HepG2 (cell line): Measurements from ENCODE around the gene RREB1. TPM values are rescaled to one million over a fixed set of nuclear protein-coding genes. Genes with fewer than 3 reads are reported as not detected.

ENCODE experiments used
- IKZF4 ChIP-seq: sonication (generic); formaldehyde crosslinking; IDR thresholded peaks from 2 replicates; pipeline ENCODE4 v1.5.1; 2020; ENCODE audit warnings: borderline replicate concordance, mild to moderate bottlenecking, low read depth, missing genetic modification reagents; ENCODE audit errors: not compliant biosample characterization
- JUNB ChIP-seq: sonication (generic); formaldehyde crosslinking; IDR thresholded peaks from 2 replicates; pipeline ENCODE4 v1.8.0; 2022; ENCODE audit warnings: missing genetic modification reagents, mild to moderate bottlenecking, borderline replicate concordance
- JUND ChIP-seq: sonication (generic); formaldehyde crosslinking; IDR thresholded peaks from 2 replicates; pipeline ENCODE4 v1.8.0; 2022; ENCODE audit warnings: mild to moderate bottlenecking, missing genetic modification reagents
- MEIS2 ChIP-seq: sonication (generic); formaldehyde crosslinking; IDR thresholded peaks from 2 replicates; pipeline ENCODE4 v1.9.0; 2021; ENCODE audit warnings: mild to moderate bottlenecking, missing genetic modification reagents
- MIER3 ChIP-seq: IDR thresholded peaks from 2 replicates; pipeline ENCODE4 v1.6.1; 2016; ENCODE audit warnings: missing compliant biosample characterization, borderline replicate concordance
- MTF1 ChIP-seq: sonication (generic); formaldehyde crosslinking; IDR thresholded peaks from 2 replicates; pipeline ENCODE4 v1.5.0; 2020; ENCODE audit warnings: missing genetic modification reagents
- RARG ChIP-seq: sonication (generic); formaldehyde crosslinking; IDR thresholded peaks from 2 replicates; pipeline ENCODE4 v1.4.0; 2020; ENCODE audit warnings: low read depth, mild to moderate bottlenecking, missing genetic modification reagents
- SMAD3 ChIP-seq: sonication (generic); formaldehyde crosslinking; IDR thresholded peaks from 2 replicates; pipeline ENCODE4 v1.4.0; 2020; ENCODE audit warnings: missing genetic modification reagents
- ZNF121 ChIP-seq: sonication (generic); formaldehyde crosslinking; IDR thresholded peaks from 2 replicates; pipeline ENCODE4 v1.5.0; 2020; ENCODE audit warnings: mild to moderate bottlenecking, missing genetic modification reagents
- ZNF136 ChIP-seq: sonication (generic); formaldehyde crosslinking; IDR thresholded peaks from 2 replicates; pipeline ENCODE4 v1.8.1; 2022; ENCODE audit warnings: low read depth, mild to moderate bottlenecking, moderate library complexity, missing genetic modification reagents
- ZNF24 ChIP-seq: fragments of 450-650 bp; IDR thresholded peaks from 2 replicates; pipeline ENCODE4 v1.6.1; 2017; ENCODE audit warnings: antibody characterized with exemption, mild to moderate bottlenecking
- ZNF331 ChIP-seq: sonication (generic); formaldehyde crosslinking; IDR thresholded peaks from 2 replicates; pipeline ENCODE4 v1.4.0; 2020; ENCODE audit warnings: missing genetic modification reagents
- ZSCAN21 ChIP-seq: sonication (generic); formaldehyde crosslinking; IDR thresholded peaks from 2 replicates; pipeline ENCODE4 v1.8.0; 2022; ENCODE audit warnings: mild to moderate bottlenecking, missing genetic modification reagents, moderate library complexity, borderline replicate concordance
- polyA plus RNA-seq, 8 experiments: library from polyadenylated mRNA; depleted of rRNA in 3 of 8; stranded (reverse) in 7 of 8; unstranded in 1 of 8; fragments of >200 nt; fragmentation: Illumina TruSeq in 4 of 8; extraction: Trizol in 4 of 8; gene quantifications; 2 replicates each; pipeline versions ENCODE4 v1.2.1 to v1.2.3, GENCODE V29; 2011 to 2016; ENCODE audit warnings: low read depth in 4 of 8, missing spikeins in 1 of 8, mixed read lengths in 1 of 8; ENCODE audit not compliant: insufficient read depth in 1 of 8
- total RNA-seq, 5 experiments: library from RNA; depleted of rRNA; stranded (reverse); fragments of >200 nt; fragmentation: Illumina TruSeq; extraction: Trizol; gene quantifications; 2 replicates each; pipeline ENCODE4 v1.2.3, GENCODE V29; 2016; ENCODE audit warnings: low read depth in 1 of 5
- TF ChIP-seq, protein P1 (sequence below): IDR thresholded peaks from 2 replicates; pipeline ENCODE4 v1.6.1; 2016
- TF ChIP-seq, protein P2 (sequence below): IDR thresholded peaks from 2 replicates; pipeline ENCODE4 v1.6.1; 2016
- TF ChIP-seq, protein P3 (sequence below): sonication (generic); formaldehyde crosslinking; IDR thresholded peaks from 2 replicates; pipeline ENCODE4 v1.9.0; 2022; ENCODE audit warnings: low read depth, missing genetic modification reagents
- TF ChIP-seq, protein P4 (sequence below): sonication (generic); formaldehyde crosslinking; IDR thresholded peaks from 2 replicates; pipeline ENCODE4 v1.5.0; 2020; ENCODE audit warnings: missing genetic modification reagents
- TF ChIP-seq, protein P5 (sequence below): sonication (generic); formaldehyde crosslinking; IDR thresholded peaks from 2 replicates; pipeline ENCODE4 v1.8.0; 2022; ENCODE audit warnings: missing genetic modification reagents, mild to moderate bottlenecking, moderate library complexity, borderline replicate concordance
- TF ChIP-seq, protein P6 (sequence below): sonication (generic); formaldehyde crosslinking; IDR thresholded peaks from 2 replicates; pipeline ENCODE4 v1.8.1; 2022; ENCODE audit warnings: mild to moderate bottlenecking, missing genetic modification reagents

Gene RREB1
- total and polyA plus RNA-seq, 2 of the 13 experiments (the other 11 are each of a cell fraction or from before 2014, with no cell fraction given), result 6.1 to 23.2 TPM

DNA sequence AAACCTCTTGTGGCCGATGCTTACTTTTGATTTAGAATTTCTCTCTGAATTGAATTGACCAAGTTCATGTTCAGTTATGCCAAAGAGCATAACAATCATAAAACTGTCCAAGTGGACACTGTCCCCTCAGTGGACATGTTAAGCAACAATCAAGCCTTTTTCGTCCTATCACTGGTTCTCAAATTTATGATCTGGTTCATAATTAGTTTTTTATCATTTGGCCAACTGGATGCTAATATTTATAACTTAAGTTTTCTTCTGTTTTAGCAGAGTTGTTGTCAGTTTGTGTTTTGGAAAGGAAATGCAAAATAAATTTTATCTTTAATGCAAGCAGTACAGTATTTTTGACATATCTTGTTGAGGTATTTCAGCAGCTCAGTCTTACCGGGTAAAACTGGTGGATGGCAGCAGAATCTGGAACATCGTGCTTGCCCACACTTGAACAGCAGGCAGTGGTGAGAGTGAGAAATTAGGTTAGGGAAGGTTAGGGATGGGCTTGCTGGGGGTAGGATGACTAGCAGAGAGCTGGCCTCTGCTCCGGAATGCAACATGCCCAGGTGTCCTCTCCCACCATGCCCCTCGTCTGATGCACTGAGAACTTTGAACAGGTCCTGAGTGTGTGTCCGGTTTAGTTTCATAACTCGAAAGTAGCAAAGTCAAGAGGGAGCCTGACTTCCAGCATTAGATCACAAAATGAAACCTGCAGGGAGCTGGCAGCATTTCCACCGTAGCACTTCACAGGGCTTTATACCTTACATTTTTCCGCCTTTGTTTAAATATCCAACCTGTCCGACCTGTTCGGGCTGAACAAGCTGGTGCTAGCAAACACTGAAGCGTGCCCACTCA, 93.1 kb downstream of the RREB1 start (continued):
- TF ChIP-seq, protein P1, sequence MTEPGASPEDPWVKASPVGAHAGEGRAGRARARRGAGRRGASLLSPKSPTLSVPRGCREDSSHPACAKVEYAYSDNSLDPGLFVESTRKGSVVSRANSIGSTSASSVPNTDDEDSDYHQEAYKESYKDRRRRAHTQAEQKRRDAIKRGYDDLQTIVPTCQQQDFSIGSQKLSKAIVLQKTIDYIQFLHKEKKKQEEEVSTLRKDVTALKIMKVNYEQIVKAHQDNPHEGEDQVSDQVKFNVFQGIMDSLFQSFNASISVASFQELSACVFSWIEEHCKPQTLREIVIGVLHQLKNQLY, result peak; percentile 72; the same call in 1 of the 2 replicates
- 0 out of 2 replicates have a peak, but pooled peaks have one; percentile 27 for TF ChIP-seq SMAD3
- no peak for TF ChIP-seq JUND (CRISPR knock-in tag)
- TF ChIP-seq, protein P2, sequence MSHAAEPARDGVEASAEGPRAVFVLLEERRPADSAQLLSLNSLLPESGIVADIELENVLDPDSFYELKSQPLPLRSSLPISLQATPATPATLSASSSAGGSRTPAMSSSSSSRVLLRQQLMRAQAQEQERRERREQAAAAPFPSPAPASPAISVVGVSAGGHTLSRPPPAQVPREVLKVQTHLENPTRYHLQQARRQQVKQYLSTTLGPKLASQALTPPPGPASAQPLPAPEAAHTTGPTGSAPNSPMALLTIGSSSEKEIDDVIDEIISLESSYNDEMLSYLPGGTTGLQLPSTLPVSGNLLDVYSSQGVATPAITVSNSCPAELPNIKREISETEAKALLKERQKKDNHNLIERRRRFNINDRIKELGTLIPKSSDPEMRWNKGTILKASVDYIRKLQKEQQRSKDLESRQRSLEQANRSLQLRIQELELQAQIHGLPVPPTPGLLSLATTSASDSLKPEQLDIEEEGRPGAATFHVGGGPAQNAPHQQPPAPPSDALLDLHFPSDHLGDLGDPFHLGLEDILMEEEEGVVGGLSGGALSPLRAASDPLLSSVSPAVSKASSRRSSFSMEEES (CRISPR knock-in tag), result 0 out of 2 replicates have a peak, but pooled peaks have one; percentile 28
- 0 out of 2 replicates have a peak, but pooled peaks have one; percentile 58 for TF ChIP-seq MEIS2 (CRISPR knock-in tag)
- TF ChIP-seq JUNB (CRISPR knock-in tag), result no peak
- TF ChIP-seq ZNF121 (CRISPR knock-in tag), result 0 out of 2 replicates have a peak, but pooled peaks have one; percentile 10
- no peak for TF ChIP-seq ZNF24
- no peak for TF ChIP-seq ZSCAN21 (CRISPR knock-in tag)
- TF ChIP-seq, protein P3, sequence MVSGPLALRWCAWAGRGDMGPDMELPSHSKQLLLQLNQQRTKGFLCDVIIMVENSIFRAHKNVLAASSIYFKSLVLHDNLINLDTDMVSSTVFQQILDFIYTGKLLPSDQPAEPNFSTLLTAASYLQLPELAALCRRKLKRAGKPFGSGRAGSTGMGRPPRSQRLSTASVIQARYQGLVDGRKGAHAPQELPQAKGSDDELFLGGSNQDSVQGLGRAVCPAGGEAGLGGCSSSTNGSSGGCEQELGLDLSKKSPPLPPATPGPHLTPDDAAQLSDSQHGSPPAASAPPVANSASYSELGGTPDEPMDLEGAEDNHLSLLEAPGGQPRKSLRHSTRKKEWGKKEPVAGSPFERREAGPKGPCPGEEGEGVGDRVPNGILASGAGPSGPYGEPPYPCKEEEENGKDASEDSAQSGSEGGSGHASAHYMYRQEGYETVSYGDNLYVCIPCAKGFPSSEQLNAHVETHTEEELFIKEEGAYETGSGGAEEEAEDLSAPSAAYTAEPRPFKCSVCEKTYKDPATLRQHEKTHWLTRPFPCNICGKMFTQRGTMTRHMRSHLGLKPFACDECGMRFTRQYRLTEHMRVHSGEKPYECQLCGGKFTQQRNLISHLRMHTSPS, result peak; percentile 87; the same call in 1 of the 2 replicates
- TF ChIP-seq, protein P4, sequence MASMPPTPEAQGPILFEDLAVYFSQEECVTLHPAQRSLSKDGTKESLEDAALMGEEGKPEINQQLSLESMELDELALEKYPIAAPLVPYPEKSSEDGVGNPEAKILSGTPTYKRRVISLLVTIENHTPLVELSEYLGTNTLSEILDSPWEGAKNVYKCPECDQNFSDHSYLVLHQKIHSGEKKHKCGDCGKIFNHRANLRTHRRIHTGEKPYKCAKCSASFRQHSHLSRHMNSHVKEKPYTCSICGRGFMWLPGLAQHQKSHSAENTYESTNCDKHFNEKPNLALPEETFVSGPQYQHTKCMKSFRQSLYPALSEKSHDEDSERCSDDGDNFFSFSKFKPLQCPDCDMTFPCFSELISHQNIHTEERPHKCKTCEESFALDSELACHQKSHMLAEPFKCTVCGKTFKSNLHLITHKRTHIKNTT (CRISPR knock-in tag), result no peak
- TF ChIP-seq, protein P5, sequence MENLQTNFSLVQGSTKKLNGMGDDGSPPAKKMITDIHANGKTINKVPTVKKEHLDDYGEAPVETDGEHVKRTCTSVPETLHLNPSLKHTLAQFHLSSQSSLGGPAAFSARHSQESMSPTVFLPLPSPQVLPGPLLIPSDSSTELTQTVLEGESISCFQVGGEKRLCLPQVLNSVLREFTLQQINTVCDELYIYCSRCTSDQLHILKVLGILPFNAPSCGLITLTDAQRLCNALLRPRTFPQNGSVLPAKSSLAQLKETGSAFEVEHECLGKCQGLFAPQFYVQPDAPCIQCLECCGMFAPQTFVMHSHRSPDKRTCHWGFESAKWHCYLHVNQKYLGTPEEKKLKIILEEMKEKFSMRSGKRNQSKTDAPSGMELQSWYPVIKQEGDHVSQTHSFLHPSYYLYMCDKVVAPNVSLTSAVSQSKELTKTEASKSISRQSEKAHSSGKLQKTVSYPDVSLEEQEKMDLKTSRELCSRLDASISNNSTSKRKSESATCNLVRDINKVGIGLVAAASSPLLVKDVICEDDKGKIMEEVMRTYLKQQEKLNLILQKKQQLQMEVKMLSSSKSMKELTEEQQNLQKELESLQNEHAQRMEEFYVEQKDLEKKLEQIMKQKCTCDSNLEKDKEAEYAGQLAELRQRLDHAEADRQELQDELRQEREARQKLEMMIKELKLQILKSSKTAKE (CRISPR knock-in tag), result no peak
- no peak for TF ChIP-seq IKZF4 (CRISPR knock-in tag)
- no peak for TF ChIP-seq ZNF136 (CRISPR knock-in tag)
- TF ChIP-seq MIER3, result peak; percentile 59; the same call in 1 of the 2 replicates
- TF ChIP-seq, protein P6, sequence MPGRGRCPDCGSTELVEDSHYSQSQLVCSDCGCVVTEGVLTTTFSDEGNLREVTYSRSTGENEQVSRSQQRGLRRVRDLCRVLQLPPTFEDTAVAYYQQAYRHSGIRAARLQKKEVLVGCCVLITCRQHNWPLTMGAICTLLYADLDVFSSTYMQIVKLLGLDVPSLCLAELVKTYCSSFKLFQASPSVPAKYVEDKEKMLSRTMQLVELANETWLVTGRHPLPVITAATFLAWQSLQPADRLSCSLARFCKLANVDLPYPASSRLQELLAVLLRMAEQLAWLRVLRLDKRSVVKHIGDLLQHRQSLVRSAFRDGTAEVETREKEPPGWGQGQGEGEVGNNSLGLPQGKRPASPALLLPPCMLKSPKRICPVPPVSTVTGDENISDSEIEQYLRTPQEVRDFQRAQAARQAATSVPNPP (CRISPR knock-in tag), result 0 out of 2 replicates have a peak, but pooled peaks have one; percentile 49
- no peak for TF ChIP-seq MTF1 (CRISPR knock-in tag)
- TF ChIP-seq ZNF331 (CRISPR knock-in tag), result peak; percentile 77; the same call in 1 of the 2 replicates
- no peak for TF ChIP-seq RARG (CRISPR knock-in tag)
